Endothelial cell of umbilical vein (primary cell): ENCODE measurements around the gene NTRK2. TPM values are rescaled to one million over a fixed set of nuclear protein-coding genes. Genes with fewer than 3 reads are reported as not detected.

ENCODE experiments used
- BruUV-seq: library from RNA; stranded (reverse); fragments of 400-500 nt; replicated peaks from 2 replicates; lab custom pipeline; 2021; lab: Mats Ljungman, UMichigan
- CTCF ChIA-PET: fragments of 300-600, 350-600 bp; sonication (Branson Sonifier 250); formaldehyde crosslinking; loops from one replicate; lab custom pipeline; 2021; ENCODE audit warnings: antibody characterized with exemption, inconsistent platforms; lab: Charles Lee
- POLR2A ChIA-PET: fragments of 300-600, 350-600 bp; sonication (Branson Sonifier 250); formaldehyde crosslinking; loops from one replicate; lab custom pipeline; 2021; ENCODE audit warnings: antibody characterized with exemption, inconsistent platforms; lab: Charles Lee
- DNase-seq: peaks from one replicate; pipeline ENCODE4 v3.0.0-alpha.2; 2011; ENCODE audit warnings: low read depth, low spot score
- FAIRE-seq: peaks from 2 replicates; lab custom pipeline; 2011; peaks lifted over from hg19 to GRCh38; lab: Jason Lieb, UNC
- H2AFZ ChIP-seq: 2 replicates; pipeline ENCODE4 v1.6.0; 2012; ENCODE audit warnings: low read depth, low read length, control low read depth, inconsistent platforms
- H3K27ac ChIP-seq: 2 replicates; pipeline ENCODE4 v1.5.1; 2011; ENCODE audit warnings: low read depth, mild to moderate bottlenecking, control low read depth, low read length, moderate library complexity; ENCODE audit not compliant: insufficient read depth
- H3K27me3 ChIP-seq, 2 experiments: 2 replicates each; pipeline versions ENCODE4 v1.6.0 to v1.6.1; 2011; ENCODE audit warnings: low read length in 2 of 2, mixed read lengths in 1 of 2; ENCODE audit not compliant: control insufficient read depth in 2 of 2, insufficient read depth in 2 of 2
- H3K36me3 ChIP-seq, 2 experiments: 2 replicates in 1 of 2; 3 replicates in 1 of 2; pipeline ENCODE4 v1.5.1; 2011; ENCODE audit warnings: low read length in 2 of 2, mild to moderate bottlenecking in 1 of 2, moderate library complexity in 1 of 2; ENCODE audit not compliant: control insufficient read depth in 2 of 2, insufficient read depth in 2 of 2; ENCODE audit errors: extremely low read depth in 1 of 2
- H3K4me1 ChIP-seq: 3 replicates; pipeline ENCODE4 v1.5.1; 2011; ENCODE audit warnings: mild to moderate bottlenecking, low read length; ENCODE audit not compliant: control insufficient read depth, insufficient read depth; ENCODE audit errors: extremely low read depth
- H3K4me2 ChIP-seq: 2 replicates; pipeline ENCODE4 v1.6.1; 2011; ENCODE audit warnings: low read length, control low read depth, mixed read lengths; ENCODE audit not compliant: insufficient read depth
- H3K4me3 ChIP-seq, 3 experiments: fragments of 200-600 bp in 1 of 3; sonication (generic), shearing (Covaris generic) in 1 of 3; replicated peaks in 1 of 3; 2 replicates each; pipeline ENCODE4 v1.5.1; 2011 to 2016; ENCODE audit warnings: control low read depth in 3 of 3, low read length in 3 of 3, mild to moderate bottlenecking in 2 of 3, inconsistent platforms in 1 of 3, low read depth in 1 of 3, moderate library complexity in 1 of 3; ENCODE audit not compliant: insufficient read depth in 1 of 3
- H3K79me2 ChIP-seq: 2 replicates; pipeline ENCODE4 v1.6.0; 2012; ENCODE audit warnings: low read length, inconsistent platforms; ENCODE audit not compliant: control insufficient read depth, insufficient read depth
- H3K9ac ChIP-seq: replicated peaks from 2 replicates; pipeline ENCODE3; 2011; ENCODE audit warnings: low read length, control low read depth; ENCODE audit not compliant: insufficient read depth; ENCODE audit errors: extremely low read depth
- H3K9me1 ChIP-seq: replicated peaks from 3 replicates; pipeline ENCODE4 v1.6.0; 2011; ENCODE audit warnings: mild to moderate bottlenecking, low read length; ENCODE audit not compliant: control insufficient read depth, insufficient read depth; ENCODE audit errors: extremely low read depth
- H3K9me3 ChIP-seq: replicated peaks from 2 replicates; pipeline ENCODE4 v1.5.1; 2012; ENCODE audit warnings: low read length, inconsistent platforms; ENCODE audit not compliant: control insufficient read depth, insufficient read depth
- H4K20me1 ChIP-seq: replicated peaks from 2 replicates; pipeline ENCODE3; 2011; ENCODE audit warnings: mild to moderate bottlenecking, low read length; ENCODE audit not compliant: control insufficient read depth, insufficient read depth; ENCODE audit errors: extremely low read depth
- CTCF ChIP-seq, 2 donors: IDR thresholded peaks; 1 replicate in 1 of 2; 2 replicates in 1 of 2; pipeline ENCODE4 v1.5.1; 2011; ENCODE audit warnings: low read length in 2 of 2, mild to moderate bottlenecking in 2 of 2, moderate library complexity in 2 of 2, control low read depth in 1 of 2, inconsistent platforms in 1 of 2, low read depth in 1 of 2; ENCODE audit not compliant: insufficient read depth in 1 of 2; ENCODE audit errors: extremely low read depth in 1 of 2
- EZH2 ChIP-seq: IDR thresholded peaks from 2 replicates; pipeline ENCODE4 v1.6.1; 2012; ENCODE audit warnings: borderline replicate concordance, low read depth, mild to moderate bottlenecking, moderate library complexity, low read length, inconsistent platforms; ENCODE audit not compliant: severe bottlenecking
- FOS ChIP-seq: IDR thresholded peaks from 2 replicates; pipeline ENCODE4 v1.6.1; 2011; ENCODE audit warnings: mild to moderate bottlenecking, low read length, moderate library complexity, borderline replicate concordance; ENCODE audit not compliant: insufficient read depth
- GATA2 ChIP-seq: IDR thresholded peaks from 2 replicates; pipeline ENCODE4 v1.7.0; 2011; ENCODE audit warnings: low read depth, mild to moderate bottlenecking, moderate library complexity, mixed read lengths, low read length; ENCODE audit not compliant: insufficient read length, insufficient read depth
- JUN ChIP-seq: IDR thresholded peaks from 2 replicates; pipeline ENCODE4 v1.6.1; 2011; ENCODE audit warnings: borderline replicate concordance, low read depth; ENCODE audit not compliant: insufficient read length, insufficient read depth
- MAX ChIP-seq: IDR thresholded peaks from 2 replicates; pipeline ENCODE4 v1.6.1; 2011; ENCODE audit not compliant: insufficient read depth, insufficient read length
- MYC ChIP-seq: IDR thresholded peaks from one replicate; pipeline ENCODE4 v1.6.1; 2011; ENCODE audit warnings: mild to moderate bottlenecking, low read depth, low read length
- POLR2A ChIP-seq: IDR thresholded peaks from 2 replicates; pipeline ENCODE4 v1.6.1; 2012; ENCODE audit warnings: low read depth, mild to moderate bottlenecking, control low read depth, low read length
- POLR2AphosphoS5 ChIP-seq: IDR thresholded peaks from 2 replicates; pipeline ENCODE4 v1.6.1; 2012; ENCODE audit warnings: low read depth, mild to moderate bottlenecking, control low read depth, low read length, moderate library complexity; ENCODE audit not compliant: insufficient read depth
- dilution Hi-C: fragments of 300-500 bp; cut with MboI; formaldehyde crosslinking; loops from one replicate; pipeline ENCODE4 v1.15.0; 2019; ENCODE audit warnings: low sequenced_read_pairs; ENCODE audit not compliant: extremely low pct_ligation_motif_present
- intact Hi-C: fragments of 100-400 bp; cut with micrococcal nuclease; formaldehyde crosslinking; loops from one replicate; pipeline ENCODE4 v1.10.0; 2022
- polyA plus RNA-seq, 4 experiments: library from polyadenylated mRNA; depleted of rRNA in 3 of 4; stranded (reverse) in 3 of 4; unstranded in 1 of 4; fragments of >200 nt; gene quantifications; 2 replicates each; pipeline versions ENCODE4 v1.2.1 to v1.2.3, GENCODE V29; 2011 to 2012; ENCODE audit warnings: missing spikeins in 1 of 4
- total RNA-seq: library from RNA; stranded (reverse); gene quantifications from 2 replicates; pipeline ENCODE4 v1.2.3, GENCODE V29; 2021

Gene NTRK2
- total and polyA plus RNA-seq, 2 donors (not counting 3 experiments of a cell fraction or from before 2014, with no cell fraction given) = 0.01 to 0.13 TPM

- FAIRE-seq = no peak
- intact Hi-C loops = no loop called here
- CTCF ChIA-PET = interaction anchor here (1.0 kb wide), 1 partner anchor 12 kb away, joined by 3 read pairs; no protein-coding TSS in a partner anchor
Observed at GRCh38 chr9:85009251-85009650, 339.7 kb downstream of the NTRK2 start.

More at GRCh38 chr9:85009251-85009650, 339.7 kb downstream of the NTRK2 start:
- H4K20me1 ChIP-seq = no peaks in the 10 kb centered on the region
- no peaks in the 10 kb centered on the region for H3K27me3 ChIP-seq
- H3K4me2 ChIP-seq = no peak overlapping the region
- dilution Hi-C loops = no loop called here
- no peak overlapping the region for H3K4me3 ChIP-seq
- H2AFZ ChIP-seq = no peak overlapping the region
- POLR2A ChIA-PET = no interaction called here
- no peaks in the 10 kb centered on the region for H3K79me2 ChIP-seq
- no peaks in the 10 kb centered on the region for H3K9me1 ChIP-seq
- no peaks in the 10 kb centered on the region for H3K4me1 ChIP-seq
- DNase-seq = no peak
- no peaks in the 10 kb centered on the region for H3K9me3 ChIP-seq
- H3K27ac ChIP-seq = no peak overlapping the region
- no peak for TF ChIP-seq POLR2AphosphoS5
- no peak for TF ChIP-seq POLR2A
- TF ChIP-seq MYC = no peak
- no peak for TF ChIP-seq GATA2
- no peak for TF ChIP-seq FOS
- TF ChIP-seq MAX = no peak
- no peak for TF ChIP-seq JUN
- TF ChIP-seq CTCF (IDR thresholded peaks at IDR 0.05; ENCODE audit: extremely low read depth in 1 of 2, insufficient read depth in 1 of 2, low read depth in 1 of 2, low read length in 2 of 2) = no peak
- no peak for TF ChIP-seq EZH2
- no peak overlapping the region for H3K9ac ChIP-seq
- no peaks in the 10 kb centered on the region for H3K36me3 ChIP-seq
- no TSS peak for BruUV-seq
